Skin epidermis (tissue), 12 donors: Measurements from ENCODE around the gene OR2T27.
"Not testable (repeated sequence)": the region's sequence is repeated elsewhere in the genome, so short reads cannot be mapped to it uniquely, and the experiment has no call there.

Experiments used
- H3K27ac ChIP-seq, 21 experiments: fragments of 200-600 bp; sonication (generic) in 11 of 21; one replicate each; pipeline ENCODE4 v1.5.0; 2020; ENCODE audit warnings: mild to moderate bottlenecking in 3 of 21, inconsistent platforms in 2 of 21, moderate library complexity in 2 of 21
- H3K4me3 ChIP-seq, 7 experiments: fragments of 200-600 bp; sonication (generic) in 2 of 7; one replicate each; pipeline ENCODE4 v1.5.0; 2020; ENCODE audit warnings: inconsistent platforms in 2 of 7, mild to moderate bottlenecking in 2 of 7, moderate library complexity in 1 of 7

OR2T27 gene, protein sequence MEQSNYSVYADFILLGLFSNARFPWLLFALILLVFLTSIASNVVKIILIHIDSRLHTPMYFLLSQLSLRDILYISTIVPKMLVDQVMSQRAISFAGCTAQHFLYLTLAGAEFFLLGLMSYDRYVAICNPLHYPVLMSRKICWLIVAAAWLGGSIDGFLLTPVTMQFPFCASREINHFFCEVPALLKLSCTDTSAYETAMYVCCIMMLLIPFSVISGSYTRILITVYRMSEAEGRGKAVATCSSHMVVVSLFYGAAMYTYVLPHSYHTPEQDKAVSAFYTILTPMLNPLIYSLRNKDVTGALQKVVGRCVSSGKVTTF

GRCh38 chr1:248655354-248655753 is at the start of gene OR2T27:
TSS of gene OR2T27 (minus strand) at chr1:248655528. CDS start at chr1:248650884, 4,644 bp downstream.
- not testable (repeated sequence) for H3K27ac ChIP-seq, H3K4me3 ChIP-seq

DNA sequence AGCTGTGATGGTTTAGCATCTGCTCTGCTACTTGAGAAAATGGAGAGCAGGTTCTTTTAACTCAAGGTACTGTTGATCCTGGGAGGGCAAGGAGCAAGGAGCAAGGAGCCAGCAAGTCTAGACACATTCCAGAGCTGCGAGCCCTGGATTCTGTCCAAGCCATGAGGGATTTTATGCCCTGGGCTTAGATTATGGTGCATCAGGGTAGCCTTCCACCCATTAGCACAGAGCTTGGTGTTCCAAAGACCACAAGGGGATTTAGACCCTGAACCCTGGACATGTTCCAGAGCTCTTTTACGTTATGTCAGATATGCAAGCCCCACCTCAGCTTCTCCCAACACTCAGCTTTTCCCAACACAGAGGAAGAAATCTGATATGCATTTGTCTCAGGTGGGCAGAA is 49.3 kb upstream of the OR2T27 start:
- Histone ChIP-seq H3K4me3 (no peak overlapping the region), H3K27ac (no peak overlapping the region)

DNA sequence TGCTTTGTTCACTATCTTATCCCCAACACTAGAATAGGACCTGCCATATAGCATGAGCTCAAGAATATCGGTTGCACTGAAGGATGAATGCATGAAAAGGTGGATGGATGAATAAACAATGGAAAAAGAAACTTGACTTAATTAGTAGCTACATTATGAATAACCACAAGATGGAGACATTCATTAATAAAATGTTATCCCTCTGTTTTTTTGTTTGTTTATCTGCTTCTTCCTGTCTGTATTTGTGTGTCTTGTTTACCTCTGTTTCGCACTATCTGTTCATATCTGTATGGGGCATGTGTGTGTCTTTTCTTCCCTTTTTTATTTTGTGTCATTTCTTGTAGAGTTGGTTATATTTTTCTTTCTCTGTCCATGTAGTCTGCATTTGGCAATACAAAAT is 48.3 kb upstream of the OR2T27 start:
- Histone ChIP-seq H3K4me3 (no peak overlapping the region), H3K27ac (no peak overlapping the region)

GRCh38 chr1:248702714-248703113 is 47.4 kb upstream of the OR2T27 start, which contains the start of gene OR14I1:
TSS of gene OR14I1 (minus strand) at chr1:248702766.
- H3K4me3 ChIP-seq, result no peak within 1 kb of the TSS

GRCh38 chr1:248699099-248699498 is 43.8 kb upstream of the OR2T27 start:
- Histone ChIP-seq H3K27ac (no peak overlapping the region), H3K4me3 (no peak overlapping the region)

More at GRCh38 chr1:248702714-248703113, 47.4 kb upstream of the OR2T27 start, which contains the start of gene OR14I1:
- H3K27ac ChIP-seq, result no peak within 1 kb of the TSS

- Histone ChIP-seq H3K27ac (no peak overlapping the region), H3K4me3 (no peak overlapping the region)
Measured at GRCh38 chr1:248697907-248698306, 42.6 kb upstream of the OR2T27 start.

GRCh38 chr1:248696774-248697173 is 41.4 kb upstream of the OR2T27 start:
- Histone ChIP-seq H3K4me3 (no peak overlapping the region), H3K27ac (no peak overlapping the region)

- no peak overlapping the region for H3K27ac ChIP-seq
- H3K4me3 ChIP-seq, result no peak overlapping the region
Measured at GRCh38 chr1:248696261-248696660, 40.9 kb upstream of the OR2T27 start.

DNA sequence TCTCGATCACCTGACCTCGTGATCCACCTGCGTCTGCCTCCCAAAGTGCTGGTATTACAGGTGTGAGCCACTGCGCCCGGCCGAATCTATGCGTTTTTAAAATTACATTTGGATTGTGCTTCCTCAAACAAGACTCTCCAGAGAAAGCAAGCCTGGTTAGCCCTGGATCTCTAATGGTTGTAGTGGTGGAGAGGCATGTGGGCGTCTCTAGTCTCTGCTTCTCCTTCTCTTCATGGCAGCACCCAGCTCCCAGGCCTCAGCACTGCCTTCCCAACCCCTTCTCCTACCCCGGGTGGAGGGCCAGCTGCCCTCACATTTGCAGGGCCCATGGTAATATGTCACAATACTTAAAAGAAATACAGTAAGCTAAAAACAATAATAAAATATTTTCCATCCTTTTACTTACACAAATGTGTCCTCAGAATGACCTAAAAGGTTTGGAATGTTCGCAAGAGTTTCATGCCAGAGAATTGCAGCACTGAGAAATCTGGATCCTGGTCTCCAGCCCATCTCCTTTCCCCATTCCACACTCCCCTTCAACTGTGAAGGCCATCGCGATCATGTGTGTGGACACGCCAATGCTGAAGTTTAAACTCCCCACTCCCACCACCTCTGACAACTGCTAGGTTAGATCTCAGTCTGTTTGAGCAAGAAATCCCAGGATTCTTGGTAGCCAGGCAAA is 40.3 kb upstream of the OR2T27 start:
- no peak overlapping the region for H3K27ac ChIP-seq
- H3K4me3 ChIP-seq, result no peak overlapping the region

DNA sequence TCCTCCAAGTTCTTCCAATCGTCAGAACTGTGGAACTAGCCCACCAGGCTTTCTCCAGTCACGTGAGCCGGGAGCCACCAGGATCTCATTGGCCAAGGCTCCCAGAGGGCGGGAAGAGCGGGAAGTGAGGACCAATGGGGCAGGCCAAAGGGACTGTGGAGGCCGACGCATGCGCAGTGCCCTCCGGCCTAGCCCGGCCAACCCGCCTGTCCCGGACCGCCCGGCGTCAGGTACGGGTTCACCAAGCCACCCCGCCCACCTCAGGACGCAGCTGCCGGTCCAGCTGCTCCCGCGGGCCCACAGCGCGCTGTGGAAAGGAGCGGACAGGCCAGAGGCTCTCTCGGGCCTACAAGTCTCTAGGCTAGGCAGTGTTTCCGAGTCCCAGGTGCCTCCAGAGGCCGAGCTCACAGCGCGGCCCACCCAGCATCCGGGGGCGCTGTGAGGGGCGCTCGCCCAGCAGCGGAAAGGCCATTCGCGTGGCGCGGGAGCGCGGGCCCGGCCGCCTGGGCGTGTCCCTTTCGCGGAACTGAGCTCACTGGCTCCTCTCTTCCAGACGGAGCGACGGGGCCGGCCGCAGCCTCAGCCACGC is 36.3 kb upstream of the OR2T27 start:
- Histone ChIP-seq H3K4me3 (no peak overlapping the region), H3K27ac (no peak overlapping the region)

DNA sequence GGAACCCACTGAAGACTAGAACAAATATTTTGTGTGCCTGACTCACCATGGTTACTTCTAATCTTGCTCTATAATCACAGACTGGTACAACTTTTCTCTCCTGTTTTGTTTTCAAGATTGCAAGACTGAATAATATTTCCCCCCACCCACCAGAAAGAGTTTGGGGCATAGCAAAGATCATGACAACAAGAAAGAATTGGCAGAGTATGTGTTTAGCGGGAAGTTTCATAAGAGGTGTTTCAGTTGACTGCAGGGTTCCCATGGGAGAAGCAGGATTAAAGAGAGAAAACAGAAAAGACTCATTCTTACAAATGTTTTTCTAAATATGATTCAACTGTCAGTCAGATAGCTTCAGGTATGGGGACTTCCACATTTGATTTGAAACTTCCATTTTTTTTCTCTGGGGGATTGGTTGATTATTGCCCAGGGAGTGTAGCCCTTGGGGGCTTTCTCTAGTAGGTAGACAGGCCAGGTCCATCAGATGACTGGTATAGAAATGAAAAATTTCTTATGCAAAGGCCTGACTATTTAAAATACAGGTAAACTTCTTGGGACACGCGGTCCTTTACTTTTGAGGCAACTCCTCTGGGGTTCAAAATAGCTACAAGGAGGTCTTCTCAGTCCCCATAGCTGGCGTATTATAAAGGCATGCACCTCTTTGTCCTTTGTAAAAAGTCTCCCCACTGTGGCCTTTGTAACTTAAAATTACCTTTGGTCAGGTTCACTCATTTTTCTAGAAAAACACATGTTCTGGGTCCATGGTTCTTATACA is 33.4 kb upstream of the OR2T27 start:
- Histone ChIP-seq H3K4me3 (no peak overlapping the region), H3K27ac (no peak overlapping the region)

GRCh38 chr1:248686815-248687214 is 31.5 kb upstream of the OR2T27 start:
- Histone ChIP-seq H3K4me3 (no peak overlapping the region), H3K27ac (no peak overlapping the region)

DNA sequence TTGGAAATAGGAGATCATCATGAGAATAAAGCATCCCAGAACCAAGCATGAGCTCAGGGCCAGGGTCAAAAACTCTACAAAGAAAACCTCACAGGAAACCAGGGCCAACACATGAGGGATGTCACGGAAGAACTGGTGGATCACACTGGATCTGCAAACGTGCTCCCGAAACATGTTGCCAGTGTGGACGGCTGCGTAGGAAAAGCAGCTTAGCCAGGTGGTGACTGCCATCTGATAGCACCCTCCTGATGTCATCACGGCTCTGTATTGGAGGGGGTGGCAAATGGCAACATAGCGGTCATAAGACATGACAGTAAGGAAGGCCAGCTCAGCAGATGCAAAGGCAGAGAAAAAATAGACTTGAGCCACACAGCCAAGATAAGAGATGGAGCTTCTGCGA is 26.3 kb upstream of the OR2T27 start:
- H3K4me3 ChIP-seq, result no peak overlapping the region
- H3K27ac ChIP-seq, result no peak overlapping the region

DNA sequence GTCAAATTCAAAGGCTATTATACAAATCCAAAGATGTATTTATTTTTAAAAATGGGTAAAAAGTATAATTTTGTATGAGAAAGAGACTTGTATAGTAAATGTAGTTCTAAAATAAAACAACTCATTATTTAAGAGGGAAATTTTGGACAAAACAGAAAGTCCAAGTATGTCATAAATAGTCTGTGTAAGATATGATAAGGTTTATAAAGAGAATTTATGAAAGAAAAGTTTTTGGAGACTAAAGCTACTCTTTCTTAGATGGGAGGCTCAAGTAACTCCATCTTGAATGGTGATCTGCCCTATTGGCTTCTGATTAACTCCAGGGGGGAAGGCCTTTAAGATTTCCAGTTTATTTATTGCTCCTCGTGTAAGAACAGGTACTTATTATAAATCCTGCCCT is 14.7 kb upstream of the OR2T27 start:
- Histone ChIP-seq H3K4me3 (no peak overlapping the region), H3K27ac (no peak overlapping the region)

- not testable (repeated sequence) for H3K27ac ChIP-seq, H3K4me3 ChIP-seq
Measured at GRCh38 chr1:248663453-248664328, 8.4 kb upstream of the OR2T27 start.

GRCh38 chr1:248656797-248657196 is 1.5 kb upstream of the OR2T27 start:
- not testable (repeated sequence) for H3K4me3 ChIP-seq, H3K27ac ChIP-seq

- not testable (repeated sequence) for H3K27ac ChIP-seq, H3K4me3 ChIP-seq
Measured at GRCh38 chr1:248648770-248649536, 6.4 kb downstream of the OR2T27 start.

DNA sequence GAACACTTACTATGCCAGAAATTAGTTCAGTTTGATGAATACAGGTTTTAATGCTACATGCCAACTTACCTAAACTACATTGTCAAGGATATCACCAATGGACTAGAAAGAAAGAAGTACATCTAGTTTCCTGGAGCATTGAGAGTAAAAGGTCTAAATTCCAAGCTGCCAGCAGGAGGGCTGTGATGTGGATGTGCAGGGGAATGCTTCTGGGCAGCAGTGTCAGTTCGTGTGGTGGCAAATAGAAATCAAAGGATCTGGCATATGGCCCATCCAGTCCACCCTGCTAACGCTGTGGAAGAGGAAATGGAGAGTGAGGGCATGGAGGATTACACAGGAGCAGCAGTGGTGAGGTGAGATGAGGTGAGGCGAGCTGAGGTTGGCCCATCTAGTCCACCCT is 10.2 kb downstream of the OR2T27 start, which contains the start of gene OR2T35:
TSS of gene OR2T35 (minus strand) at position 101 of the 400 bp plus-strand sequence. CDS start 6,020 bp downstream, outside the sequence.
- H3K4me3 ChIP-seq, result not testable (repeated sequence)

More for the DNA sequence above, 10.2 kb downstream of the OR2T27 start, which contains the start of gene OR2T35:
- H3K27ac ChIP-seq, result not testable (repeated sequence)
